ENCODE data around the gene PDPR.
"Not testable (repeated sequence)": the region's sequence is repeated elsewhere in the genome, so short reads cannot be mapped to it uniquely, and the experiment has no call there.

DNA sequence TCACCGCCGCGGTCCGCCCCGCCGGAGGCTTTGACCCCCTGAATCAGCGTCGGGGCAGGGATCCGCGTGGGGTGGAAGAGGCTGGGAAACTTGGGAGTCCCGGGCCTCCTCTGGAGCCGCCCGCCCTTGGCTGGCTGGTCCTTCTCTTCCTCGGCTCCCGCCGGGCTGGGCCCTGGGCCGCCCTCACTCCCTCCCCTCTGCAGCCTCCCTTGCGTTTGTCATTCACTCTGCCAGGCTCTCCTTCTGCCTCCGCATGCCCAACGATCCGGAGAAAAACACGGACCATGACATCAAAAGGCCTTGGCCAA lies 74.4 kb downstream of the PDPR start:
- TF ChIP-seq, protein P1, sequence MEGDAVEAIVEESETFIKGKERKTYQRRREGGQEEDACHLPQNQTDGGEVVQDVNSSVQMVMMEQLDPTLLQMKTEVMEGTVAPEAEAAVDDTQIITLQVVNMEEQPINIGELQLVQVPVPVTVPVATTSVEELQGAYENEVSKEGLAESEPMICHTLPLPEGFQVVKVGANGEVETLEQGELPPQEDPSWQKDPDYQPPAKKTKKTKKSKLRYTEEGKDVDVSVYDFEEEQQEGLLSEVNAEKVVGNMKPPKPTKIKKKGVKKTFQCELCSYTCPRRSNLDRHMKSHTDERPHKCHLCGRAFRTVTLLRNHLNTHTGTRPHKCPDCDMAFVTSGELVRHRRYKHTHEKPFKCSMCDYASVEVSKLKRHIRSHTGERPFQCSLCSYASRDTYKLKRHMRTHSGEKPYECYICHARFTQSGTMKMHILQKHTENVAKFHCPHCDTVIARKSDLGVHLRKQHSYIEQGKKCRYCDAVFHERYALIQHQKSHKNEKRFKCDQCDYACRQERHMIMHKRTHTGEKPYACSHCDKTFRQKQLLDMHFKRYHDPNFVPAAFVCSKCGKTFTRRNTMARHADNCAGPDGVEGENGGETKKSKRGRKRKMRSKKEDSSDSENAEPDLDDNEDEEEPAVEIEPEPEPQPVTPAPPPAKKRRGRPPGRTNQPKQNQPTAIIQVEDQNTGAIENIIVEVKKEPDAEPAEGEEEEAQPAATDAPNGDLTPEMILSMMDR (IDR thresholded peaks at IDR 0.05) = not testable (repeated sequence)
- not testable (repeated sequence) for TF ChIP-seq POLR2A (IDR thresholded peaks at IDR 0.05)
